Activated CD4-positive, CD25-positive, alpha-beta regulatory T cell treated with anti-CD3 and anti-CD28 coated beads, Interleukin-2, amount 50 U/mL, for 16 hours (primary cell): ENCODE data around the gene EFNB2.

ENCODE experiments used
- DNase-seq: peaks from one replicate; pipeline ENCODE4 v3.0.0-alpha.2; 2020; ENCODE audit warnings: low read depth, low spot score

Gene EFNB2

DNA sequence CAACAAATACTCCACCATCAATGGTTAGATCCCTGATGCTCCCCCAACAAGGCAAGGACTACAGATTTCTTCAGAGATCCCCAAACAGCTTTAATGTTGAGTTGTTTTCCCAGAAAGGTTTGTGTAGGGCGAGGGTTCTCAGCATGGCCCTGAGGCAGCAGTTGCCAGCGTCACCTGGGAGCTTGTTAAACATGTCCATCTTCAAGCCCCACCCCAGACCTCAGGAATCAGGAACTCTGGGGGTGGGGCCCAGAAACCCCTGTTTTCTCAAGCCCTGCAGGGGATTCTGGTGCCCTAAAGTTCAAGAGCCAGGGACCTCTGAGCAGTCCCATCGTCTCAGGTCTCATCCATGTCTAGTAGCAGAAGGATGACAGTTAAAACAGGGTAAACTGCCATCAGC is 9.6 kb downstream of the EFNB2 start:
- no peak for DNase-seq

DNA sequence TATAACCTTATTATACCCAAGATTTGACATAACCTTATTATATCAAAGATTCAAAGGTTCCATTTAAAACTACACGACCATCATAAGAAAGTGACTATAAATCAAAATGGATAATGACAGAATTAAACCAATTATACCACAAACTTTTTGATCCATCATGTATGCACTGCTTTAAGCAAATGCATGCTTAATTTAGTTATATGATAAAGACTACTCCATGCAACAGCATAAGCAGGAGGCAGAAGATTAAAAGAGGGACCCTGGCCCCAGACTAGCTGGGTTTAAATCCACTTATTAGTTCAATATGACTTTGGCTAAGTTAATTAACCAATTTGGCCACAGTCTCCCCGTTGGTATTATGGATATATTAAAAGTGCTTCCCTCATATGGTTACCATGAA is 11.4 kb downstream of the EFNB2 start:
- DNase-seq = no peak

DNA sequence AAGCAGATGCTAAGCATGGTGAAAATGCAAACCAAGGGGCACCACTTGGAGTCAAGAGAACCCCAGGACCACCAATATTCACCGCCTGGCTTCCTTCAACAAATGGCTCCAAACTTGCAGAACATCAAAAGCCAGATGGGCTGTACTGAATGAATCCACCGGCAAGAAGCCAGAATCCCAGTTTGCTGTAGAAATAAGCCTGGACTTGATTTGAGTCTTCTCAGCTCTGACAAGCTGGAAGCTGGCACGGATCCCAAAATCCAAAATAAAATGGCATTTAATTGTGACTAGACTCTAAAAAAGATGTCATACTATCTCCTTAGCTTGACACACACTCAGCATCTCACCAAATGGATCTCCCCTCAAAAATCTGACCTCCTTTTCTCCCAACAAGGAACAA is 11.9 kb downstream of the EFNB2 start:
- no peak for DNase-seq

DNA sequence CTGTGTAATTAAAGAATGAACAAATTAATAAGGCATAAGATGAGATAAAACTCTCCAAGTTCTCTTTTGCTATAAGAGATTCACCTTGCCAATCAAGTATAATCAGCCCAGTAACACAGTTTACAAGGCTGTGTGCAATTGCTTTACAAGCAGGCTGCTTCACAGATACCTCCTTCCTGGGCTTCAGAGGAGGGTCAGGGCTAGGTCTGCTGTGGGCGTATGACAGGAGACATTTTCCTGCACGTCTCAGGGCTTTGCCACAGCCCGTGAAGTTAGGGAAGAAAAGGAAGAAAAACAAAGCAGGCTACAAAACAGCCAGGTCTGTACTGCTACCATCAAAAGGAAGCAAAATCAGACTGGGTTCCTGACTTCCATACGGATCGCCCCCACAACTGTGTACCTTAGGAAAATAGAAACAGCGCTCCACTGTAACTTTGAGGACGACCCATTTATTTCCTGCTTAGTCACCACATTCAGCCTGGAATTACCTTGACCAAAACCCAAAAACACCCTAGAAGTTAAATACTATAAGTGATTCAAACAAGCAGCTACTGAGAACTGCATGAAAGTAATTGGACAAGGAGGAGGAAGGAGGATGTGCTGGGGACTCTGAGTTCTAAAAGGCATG is 12.4 kb downstream of the EFNB2 start:
- DNase-seq = no peak

DNA sequence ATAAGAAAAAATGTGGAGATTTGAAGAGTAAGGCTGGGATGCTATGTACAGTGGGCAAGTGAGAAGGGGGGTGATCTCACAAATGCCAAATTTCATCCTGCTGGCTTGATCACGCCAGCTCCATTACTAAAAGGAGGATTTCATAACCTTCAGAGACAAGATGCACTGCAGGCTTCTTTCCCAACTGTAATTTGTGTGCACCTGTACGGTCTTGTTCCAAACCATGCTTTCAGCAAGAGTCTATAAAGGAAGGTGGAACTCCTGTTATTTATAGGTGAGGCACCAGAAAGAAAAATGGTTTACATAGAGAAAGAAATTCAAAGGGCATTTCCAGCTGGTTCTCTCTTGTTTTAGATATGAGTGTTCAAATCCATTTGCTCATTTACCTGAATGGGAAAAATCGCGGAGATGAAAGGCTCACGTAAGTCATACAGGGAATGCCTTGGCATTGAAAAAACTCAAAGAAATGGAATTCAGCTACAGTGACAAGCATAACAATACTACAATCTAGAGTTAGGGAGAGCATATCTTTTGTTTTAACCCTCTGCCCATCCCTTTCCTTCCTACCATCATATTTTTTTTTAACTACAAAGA is 13.3 kb downstream of the EFNB2 start:
- no peak for DNase-seq

DNA sequence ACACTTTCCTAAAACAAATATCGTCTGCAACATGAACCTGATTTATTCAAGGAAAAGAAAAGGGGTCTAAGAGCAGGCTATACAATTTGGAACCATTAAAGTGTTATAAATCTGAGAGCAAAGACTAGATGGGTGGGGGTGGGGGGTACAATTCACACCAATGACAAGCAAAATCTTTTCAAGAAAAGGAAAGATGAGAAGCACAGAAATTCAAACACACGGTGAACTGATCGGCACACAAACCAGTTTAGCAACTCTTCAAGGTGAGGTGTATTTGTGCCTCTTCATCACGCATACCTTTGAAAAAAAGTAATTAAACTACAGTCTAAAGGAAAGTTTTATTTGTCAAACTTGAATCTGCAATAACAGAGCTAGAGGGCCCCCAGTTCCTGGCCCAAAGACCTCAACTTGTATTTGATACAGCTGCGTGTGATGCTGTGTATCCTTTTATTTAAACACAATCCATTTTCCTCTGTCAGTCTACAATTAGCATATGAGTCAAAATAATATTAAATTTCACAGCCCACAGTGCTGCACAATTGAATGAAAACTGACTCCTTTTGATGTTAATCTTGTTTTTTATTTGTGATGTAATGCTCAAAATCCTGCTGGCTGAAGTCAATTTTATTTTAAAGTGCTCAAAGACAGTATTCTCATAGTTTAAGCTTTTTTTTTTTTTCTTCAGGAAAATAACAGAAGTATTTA is 14.2 kb downstream of the EFNB2 start:
- DNase-seq = no peak

DNA sequence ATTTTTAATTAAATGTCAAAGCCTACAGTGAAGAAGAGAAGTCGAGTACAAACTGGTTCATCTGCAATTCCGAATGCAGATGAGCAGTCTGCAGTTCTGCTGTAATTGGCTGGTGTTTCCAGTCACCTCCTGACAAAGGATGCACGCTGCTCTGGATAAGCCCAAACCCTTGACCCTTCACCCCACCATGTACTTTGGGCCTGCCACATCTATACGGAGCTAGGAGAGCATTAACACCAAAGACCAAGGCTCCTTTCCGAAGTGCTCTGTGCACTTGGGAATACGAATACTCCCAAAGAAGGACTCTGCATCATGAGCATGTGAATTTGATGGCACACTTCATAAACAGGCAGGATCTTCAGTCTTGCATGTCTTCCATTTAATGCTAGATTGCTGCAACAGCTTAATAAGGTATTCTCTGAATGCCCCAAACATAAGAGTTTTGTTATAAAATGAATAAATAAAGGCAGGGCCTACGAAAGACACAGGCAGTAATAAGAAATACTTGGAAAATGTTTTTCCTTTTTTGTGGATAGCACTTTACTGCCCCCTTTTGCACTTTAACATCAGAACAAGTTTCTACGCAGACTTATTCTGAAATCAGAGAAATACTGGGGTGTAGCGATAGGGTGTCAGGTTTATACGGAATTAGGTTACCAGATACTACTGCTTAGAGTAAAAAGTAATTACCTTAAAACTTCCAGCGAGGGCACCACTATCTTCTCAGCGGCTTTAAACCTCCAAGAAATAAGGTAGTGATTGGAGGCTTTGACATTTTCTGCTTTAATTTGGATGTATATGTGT is 15.0 kb downstream of the EFNB2 start:
- DNase-seq = no peak

DNA sequence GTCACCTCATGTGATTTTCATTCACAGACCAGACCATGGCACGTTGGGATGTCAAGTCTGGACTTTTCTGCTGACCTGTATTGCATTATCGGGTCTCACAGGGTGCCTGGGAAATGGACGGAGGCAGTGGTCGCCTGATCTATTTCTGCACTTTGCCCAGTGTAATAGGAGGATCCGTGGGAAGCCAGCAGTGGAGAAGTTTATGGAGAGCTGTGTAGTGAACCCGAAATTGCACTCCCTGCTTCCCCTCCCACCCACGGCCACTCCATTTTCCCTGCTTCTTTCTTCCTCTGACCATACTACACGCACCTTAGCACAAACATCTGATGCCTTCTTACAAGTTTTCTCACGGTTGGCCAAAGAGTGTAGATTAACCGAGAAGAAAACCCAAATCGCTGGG is 16.9 kb downstream of the EFNB2 start:
- no peak for DNase-seq

DNA sequence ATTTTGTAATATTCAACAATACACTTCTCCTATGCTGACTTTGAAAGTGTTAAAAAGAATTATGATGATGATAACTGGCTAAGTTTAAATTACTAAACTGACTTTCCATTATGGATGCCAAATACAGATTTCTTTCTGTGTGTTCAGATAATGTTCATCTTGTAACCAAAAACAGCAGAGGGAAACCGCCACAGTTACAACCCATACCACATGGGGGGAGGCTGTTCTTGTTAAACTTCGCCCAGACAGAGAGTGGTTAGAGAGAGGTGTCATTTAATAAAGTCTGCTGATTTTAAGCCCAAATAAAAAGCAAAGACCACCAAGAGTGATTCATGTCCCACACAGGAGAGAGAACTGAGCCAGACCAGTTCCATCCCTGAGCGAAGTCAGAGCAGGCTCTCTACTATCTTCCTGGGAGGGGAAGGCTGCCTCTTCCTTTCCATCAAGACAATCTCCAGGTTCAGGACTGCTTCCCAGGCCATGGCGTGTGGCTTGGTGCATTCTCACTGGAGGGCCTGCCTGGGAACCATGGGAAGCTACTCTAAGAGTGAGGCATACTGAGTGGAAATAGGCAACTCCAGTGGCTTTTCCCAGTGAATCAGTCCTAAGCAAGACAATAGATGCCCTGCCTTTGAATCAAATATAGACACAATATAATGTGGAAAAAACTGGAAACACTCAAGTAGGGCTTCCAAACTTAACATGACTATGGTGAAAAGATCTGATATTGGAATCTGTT is 18.2 kb downstream of the EFNB2 start:
- no peak for DNase-seq

DNA sequence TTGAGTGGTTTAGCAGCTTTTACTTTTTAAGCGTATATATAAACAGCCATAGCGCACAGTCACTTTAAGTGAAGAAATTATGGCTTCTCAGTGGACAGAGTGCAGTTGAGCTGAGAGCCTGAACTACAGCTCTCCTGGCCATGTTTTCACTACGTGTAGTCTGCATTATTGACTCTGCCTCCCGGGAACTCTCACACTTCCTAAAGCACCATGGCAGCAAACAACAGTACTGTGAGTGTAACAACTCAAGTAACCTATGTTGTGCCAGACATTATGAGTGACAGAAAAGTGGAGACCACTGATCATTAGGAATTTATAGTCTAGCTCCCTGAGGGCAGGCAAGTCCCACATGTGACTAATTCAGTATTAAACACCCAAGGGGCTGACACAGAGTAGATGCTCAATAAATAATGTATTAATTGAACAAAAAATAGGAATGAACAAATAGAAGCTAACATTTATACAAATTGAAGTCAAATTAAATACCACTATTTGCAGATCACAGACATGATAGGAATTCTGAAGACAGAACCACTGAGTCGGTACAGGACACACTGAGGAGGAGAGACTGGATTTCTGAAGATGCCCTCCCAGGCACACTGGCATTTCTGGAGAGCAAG is 19.7 kb downstream of the EFNB2 start:
- no peak for DNase-seq

DNA sequence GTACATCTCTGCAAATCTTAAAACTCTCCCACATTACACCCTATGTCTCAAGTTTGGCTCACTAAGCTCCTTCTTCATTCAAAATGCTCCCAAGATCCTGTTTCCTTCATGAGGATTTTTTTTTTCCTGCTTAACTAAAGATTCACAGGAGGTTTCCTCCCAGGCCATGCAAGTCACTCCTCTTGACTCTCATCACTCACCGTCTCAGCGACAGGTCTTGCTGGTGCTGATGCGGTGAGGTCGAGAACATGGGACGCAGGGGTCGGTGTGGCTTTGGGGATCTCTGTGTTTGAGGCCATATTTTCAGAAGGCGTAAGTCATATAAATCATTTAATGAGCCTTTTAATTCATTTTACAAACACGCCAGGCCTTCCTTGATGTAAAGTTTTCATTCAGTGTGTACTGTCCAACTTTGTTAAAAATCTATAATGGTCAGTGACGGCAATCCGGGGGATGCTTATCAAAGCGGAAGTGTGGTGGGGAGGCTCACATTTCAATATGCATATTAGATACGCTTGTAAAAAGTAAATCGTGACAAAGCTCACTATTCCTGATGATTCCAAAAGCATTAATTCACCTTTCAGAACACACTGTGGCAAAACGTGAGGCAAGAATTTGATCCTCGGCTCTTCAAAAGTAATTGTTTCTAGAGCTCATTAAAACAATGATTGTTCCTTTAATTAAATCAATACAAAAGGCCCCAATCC is 20.4 kb downstream of the EFNB2 start:
- no peak for DNase-seq

DNA sequence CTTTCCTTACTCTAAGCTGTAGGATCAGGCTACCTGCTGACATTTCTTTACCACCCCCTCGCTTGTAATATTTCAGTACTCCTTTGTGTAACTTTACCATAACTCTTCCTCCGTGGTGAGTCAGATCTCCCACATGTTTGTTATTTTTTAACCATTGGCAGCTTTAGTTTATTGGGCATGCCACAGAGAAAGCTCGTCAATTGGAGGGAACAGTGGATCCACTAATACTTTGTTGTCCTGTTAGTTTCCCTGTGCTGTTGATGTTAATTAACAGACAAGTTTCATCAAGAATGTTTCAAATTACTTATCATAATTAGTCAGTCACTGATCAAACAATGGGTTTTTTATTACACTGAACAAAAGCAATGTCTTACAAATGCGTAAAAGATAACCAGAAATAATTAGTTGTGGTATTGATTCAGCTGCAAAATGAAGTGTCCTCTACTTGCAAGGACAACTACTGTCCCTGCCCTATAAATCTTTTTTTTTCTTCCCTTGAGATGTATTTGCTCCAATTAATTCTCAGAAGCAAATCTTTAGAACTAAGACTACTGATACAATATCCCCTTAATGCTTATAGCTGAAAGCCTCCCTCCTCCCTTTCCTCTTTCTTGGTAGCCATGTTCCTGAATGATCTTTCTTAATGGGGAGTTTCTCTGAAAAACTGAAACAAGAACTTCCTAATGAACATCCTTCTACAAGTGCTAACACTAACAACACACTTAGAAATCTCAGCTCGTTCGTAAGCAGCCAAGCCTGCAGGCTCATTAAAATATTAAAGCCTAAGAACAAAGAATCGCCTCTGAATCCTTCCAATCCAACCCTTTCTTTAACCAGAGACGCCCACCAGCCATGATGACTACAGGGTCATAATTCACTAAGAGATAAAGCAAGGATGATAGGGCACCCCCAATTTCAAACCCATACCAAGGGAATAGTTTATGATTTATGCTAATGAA is 22.2 kb downstream of the EFNB2 start:
- DNase-seq = no peak

DNA sequence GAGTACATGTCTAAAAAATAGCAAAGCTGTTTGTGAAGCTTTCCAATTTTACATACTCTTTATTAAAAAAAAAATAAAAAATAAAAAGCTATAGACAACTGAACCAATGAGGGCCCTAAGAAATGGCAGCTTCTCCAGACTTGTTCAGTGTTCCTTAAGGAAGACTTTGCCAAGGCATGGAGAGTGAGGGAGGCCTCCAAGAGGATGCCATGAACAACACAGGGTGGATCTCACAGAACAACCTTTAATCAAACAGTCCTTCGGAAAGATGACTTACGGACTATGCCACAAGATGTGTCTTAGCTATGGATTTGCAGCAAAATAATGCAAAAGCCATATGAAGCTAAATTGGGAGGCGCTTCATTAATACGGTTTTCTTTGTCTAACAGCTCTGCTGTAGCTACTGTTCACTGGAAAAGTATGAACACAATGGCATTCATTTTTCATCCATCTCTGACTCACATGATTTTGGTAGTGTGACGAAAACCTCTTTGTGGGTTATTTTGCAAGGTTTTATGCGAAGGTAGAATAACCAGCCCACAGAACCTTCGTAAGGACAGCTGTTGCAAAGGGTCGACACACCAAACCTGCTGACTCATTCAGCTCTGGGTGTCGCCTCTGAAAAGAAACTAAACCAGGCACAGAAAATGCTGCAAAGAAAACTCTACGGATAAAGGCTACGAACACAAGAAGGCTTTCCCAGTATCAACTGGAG is 27.7 kb downstream of the EFNB2 start:
- no peak for DNase-seq

DNA sequence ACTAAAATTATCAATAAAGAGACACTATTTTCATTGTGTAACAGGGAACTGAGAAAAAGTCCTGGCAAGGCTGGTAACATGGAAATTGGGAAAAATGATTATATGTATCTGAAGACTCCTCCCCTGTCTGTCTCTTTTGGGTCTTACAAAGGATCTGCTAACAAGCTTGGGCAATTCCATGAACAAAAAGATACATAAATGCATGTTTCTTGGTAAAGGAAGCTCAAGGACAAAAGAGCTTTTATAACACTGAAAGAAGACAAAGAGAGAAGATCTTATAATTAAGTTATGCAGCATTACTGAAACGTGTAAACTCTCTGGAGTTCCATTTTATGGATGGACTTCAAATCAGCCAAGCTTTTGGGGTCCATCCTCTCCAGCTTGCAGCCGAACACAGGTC is 29.2 kb downstream of the EFNB2 start:
- no peak for DNase-seq

DNA sequence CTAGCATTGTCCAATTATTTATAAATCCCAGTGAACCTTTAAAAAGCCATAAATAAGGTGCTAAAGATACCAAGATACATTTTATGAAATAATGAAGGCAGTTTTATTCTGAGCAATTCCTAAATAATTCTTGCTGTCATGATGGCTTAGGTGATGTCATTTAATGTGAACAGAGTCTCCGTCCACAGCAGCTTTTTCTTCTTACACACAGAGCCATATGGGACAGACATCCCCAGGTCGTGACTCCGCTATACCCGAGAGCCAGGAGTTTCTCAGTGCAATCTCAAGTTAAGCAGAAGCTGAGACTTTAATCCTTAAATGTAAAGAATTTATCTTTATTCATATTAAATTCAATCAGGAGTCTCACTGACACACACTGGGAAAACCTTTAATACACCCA is 29.7 kb downstream of the EFNB2 start:
- DNase-seq = no peak

DNA sequence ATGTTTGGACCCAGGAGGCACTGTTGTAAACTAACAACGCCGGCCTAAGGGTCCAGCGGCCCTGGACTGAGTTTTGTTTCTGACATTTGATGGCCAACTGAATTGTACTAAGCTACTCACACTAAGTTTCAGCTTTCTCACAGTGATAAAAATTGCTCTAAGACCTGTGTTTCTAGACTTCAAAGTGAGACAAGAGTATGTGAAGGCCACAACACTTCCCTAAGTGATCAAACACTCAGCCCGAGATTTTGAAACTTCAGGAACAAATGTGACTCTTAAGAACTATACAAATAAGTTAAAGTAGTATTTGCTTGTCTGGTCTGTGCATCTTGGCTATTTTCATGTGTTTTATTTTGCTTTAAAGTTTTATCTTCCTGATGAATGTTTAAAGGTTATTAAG is 30.2 kb downstream of the EFNB2 start:
- no peak for DNase-seq

DNA sequence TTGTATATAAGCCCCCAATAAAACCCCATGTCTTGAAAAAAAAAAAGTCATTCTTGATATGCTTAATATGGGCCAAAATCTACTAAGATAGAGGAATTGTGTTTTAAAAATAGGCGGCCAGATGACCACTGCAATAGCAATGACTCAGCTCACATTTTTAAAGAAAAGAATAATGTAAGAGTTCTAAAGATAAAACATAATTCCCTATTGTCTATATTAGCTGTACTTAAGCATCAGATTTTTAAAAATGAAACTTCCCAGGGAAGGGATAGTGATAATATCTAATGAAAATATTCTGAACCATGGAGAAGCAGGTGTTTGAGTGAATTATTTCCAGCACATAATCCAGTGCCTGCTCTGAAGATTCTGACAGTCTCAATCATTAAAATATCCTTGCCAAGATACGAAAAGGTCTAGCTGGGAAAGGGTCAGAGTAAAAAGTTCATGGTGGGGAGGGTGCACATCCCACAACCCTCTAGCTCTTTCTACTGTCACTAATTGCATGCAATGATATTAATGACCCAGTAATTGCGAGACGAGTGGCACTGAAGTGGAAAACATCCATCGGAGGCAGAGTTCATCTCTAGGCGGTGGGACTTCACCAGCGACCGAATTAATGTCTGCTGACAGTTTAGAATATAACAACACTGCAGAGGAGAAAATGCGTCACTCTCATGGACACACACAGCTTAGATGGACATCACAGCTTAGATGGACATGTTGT is 31.6 kb downstream of the EFNB2 start:
- no peak for DNase-seq

DNA sequence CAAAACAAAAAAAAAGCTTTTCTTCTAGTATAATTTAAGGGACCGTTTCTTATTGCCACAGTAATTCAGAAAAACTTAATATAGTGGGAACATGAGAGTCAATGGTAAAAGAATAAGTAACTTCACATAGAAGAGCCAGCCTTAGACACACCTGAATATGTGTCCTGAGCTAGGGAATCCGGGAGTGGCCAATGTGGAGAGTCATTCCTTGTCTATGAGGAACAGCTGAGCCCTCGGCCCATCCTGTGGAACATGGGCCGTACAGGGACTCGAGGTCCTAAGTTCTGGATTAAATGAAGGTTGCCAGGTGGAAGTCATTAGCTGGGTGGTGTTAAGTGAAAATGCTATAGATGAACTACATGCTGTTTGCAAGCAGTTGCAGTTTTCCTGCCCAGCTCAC is 32.2 kb downstream of the EFNB2 start:
- no peak for DNase-seq
